ENCODE data around the gene NHSL2.
A peak's percentile ranks its signal among the peaks of the same experiment; 100 is the strongest.

The NHSL2 gene

DNA sequence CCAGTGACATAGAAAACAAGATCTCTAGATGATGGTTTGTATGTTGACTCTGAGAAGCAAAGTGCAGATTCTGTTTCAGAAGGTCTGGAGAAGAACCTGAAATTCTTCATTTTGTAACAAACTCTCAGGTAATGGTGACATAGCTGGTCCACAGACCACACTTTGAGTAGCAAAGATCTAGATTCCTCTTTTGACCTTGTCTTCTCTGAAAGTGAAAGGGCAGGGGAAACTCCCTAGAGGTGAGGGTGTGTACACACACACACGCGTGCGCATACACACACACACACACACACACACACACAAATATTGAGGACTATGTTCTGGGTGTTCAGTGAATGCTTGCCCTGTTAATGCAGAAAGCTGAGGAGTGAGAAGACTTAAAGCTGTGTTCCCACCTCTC lies 110.1 kb downstream of the NHSL2 start:
- no peak for DNase-seq

DNA sequence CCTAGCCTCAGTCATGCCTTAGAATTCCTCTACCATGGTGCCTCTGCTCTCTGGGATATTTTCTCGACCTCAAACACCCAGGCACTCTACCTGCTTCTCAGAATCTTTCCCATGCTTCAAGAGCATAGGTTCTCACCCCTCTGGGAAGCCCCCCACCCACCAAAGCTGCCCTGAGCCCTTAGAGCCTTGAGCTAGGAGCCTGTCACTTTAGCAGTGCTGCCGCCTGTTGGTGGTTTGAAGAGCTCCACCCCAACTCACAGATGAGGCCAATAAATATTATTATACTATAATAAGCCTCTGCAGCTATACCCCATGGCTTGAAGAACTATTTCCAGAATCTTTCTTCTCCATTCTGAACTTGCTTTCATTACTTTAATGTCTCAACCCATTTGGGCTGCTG lies 111.3 kb downstream of the NHSL2 start:
- peak; percentile 35 for DNase-seq

DNA sequence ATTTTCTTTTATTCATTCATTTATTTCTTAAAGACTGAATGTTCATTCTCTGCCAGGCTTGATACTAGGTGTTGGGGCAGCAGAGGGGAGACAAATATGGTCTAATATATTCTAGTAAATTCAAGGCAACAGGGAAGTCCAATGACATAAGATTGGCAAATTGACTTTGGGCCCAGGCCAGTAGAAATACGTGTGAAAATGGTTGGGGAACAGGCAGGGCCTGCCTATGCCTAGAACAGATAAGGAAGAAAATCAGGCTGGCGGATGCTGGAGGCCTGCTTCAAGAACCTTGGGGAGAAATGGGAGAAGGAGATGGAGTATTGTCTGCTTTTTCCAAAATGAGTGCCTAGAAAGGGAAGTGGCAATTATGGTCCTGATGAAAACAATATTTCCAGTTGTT lies 112.4 kb downstream of the NHSL2 start:
- no peak for DNase-seq

DNA sequence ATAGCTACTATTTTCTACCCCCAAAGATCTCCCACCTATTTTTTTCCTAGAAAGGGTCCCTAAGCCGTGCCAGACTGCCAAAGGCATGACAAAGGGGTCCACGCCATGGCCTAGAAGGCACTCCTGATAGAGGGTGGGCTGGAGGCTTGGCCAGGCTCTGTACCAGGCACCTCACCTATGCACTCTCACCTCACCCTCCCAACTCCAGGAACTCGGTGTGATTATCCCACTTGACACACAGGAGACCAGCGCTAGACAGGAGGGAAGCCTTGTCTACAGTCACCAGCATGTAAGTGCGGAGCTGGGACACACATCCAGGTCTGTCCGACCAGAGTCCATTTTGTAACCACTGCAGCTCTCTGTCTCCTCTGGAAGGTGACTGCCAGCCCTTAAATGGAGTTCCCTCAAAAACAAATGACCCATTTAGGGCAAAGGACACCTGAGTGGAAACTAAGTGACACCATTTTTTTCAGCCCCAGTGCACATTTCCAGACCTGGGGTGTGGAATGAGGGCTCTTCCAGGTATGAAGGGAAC lies 114.7 kb downstream of the NHSL2 start:
- DNase-seq: no peak

DNA sequence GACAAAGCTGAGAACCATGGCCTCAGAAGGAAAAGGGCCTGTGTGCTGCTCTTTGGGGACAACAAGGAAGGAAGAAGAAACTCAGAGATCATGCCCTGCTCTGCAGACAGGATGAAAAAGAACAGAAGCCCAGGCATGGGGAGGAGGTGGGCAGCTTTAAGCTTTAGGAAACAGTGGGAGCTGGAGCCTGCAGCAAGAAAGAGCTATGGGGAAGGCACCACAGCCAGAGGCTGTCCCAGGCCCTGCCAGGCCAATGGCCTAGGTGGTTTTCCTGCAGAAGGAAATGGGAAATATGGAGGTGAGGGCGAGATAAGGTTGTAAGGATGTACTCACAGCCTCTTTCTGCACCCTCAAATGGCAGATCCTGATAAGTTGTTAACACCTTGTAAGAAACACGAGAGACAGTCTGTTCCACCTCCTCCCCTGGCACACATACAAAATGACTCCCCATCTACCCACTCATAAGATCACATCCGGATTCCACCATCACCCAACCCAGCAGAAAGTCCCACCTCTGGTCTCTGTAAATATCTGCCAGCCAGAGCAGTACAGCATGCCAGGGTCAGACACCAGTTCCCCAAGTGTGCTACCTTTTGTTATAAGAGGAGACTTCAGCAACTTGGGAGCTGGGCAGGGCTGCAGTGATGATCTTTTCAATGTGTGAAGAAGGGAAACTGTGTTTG lies 115.8 kb downstream of the NHSL2 start:
- DNase-seq: no peak

DNA sequence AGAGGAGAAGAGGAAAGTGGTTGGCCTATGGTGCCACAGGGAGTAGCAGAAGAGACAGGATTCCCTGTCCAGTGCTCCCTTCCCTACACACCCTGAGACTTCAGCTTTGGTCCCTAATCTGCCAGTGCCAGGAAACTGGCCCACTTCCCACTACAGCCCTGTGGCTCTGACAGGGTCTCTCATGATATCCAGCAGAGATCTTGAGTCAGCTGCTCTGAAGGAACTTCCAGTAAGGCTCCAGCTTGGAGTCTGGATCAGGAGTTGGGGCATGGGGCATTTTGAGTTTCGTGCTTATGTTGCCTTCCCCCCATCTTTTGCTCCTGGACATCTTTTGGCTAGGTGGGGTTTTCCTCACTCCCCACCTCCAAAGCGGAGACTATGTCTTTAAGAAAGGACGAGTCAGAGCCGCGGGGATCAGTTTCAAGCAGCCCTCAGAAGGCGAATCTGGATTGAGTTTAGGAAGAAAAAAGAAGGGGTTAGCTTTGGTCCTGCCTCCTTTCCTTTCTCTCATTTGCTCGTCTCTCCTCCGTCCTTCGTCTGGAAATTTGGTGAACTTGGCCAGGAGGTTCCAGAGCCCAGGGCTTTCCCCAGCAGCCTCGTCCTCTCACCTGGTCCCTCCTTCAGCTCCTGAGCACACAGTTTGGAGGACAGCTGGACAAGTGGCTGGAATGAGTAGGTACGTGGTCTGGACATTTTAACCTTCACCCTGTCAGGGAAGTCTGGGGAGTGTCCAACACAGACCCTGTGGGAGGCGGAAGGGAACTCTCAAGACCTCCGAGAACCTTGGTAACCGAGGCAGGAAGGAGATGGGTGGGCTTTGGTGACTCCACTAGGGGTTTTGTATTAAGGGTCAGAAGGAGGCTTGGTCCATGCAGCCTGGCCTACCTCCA lies 116.6 kb downstream of the NHSL2 start:
- no peak for DNase-seq

DNA sequence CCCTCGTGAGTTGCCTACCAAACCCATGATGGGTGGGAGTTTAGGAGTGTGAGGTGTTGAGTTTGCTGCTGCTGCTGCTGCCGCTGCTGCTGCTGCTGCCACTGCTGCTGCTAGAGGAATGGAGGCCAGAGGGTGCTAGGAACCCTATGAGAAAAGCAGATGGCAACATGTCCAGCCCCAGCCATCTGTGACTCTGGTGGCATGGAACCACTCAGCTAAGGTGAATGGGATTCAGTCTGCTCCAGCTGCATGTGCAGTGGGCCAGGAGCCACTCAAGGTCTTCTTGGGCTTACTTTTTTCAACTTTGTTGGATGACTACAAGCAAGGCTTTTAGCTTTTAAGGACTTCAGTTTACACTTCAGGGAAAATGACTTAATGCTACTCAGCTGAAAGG lies 117.3 kb downstream of the NHSL2 start:
- no peak for DNase-seq

DNA sequence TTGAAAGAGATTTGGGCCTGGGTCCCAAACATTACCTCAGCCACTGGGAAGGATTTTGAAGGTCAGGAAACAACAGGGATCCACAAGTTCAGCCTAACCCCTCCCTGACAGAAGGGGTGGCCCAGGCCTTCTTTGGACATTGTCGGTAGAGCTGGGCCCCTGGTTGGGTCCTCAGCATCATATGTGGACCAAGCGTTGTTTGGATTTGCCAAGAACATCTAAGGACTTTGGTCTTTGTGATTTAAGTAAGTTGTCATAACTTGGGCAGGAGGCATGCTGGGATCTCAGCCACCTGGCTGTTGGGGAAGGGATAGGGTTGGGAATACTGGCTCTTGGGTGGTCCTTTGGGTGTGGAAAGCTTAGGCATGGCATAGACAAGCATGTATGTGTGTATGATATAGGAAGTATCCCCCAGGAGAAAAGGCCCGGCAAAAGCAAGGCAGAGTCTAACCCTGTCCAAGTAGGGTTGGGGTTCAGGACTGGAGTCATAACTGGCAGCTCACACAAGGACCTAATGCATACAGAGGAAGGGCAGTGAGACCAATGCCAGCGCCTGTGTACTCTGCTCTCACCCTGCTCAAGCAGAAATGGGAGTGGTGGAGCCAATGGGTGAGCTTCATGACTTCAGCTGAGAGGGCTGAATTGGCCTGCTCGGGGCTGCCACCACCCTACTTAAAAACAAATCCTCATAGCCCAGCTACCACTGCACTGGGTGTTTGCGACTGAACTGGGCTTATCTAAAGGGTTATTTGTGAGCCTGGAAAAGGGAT lies 118.2 kb downstream of the NHSL2 start:
- DNase-seq: no peak

DNA sequence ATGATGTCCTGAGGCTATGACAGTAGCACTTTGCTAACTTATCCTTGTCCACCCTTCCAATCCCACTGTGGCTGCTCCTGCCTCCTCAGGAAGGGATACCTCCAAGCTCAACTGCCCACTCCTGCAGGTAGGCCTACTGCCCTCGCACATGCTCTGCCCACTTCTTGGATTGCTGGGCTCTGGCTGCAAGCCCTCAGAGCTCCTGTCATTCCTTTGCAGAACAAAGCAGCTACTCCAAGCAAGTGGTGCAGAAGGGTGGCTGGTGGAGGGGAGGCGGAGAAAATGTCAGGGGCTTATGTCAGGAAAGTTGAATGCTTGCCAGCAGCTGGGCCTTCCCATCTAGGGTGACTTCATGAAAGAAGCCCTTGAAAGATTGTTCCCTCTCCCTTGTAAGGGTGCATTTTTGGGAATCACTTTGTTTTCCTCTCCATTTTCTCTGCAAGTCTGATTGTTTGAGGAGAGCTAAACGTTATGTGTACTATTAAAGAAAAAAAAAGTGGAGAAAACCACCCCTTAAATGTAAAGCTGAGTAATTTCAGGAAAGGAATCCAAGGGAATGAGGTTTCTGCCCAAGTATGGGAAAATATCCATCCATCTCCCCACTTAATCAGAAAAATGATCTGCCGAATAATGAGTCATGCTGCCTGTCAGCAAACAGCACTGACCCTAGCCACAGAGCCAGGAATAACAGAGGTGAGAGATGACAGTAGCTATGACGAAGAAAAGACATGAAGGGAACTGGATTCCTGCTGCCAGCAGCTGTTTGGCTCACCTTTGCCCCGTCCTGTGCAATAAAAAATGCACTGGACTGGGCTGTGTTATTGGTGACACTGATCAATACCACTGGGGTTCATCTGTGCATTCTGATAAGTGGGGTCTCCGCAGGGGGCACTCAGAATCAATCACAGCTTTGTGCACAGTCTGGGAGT lies 119.1 kb downstream of the NHSL2 start:
- no peak for DNase-seq

DNA sequence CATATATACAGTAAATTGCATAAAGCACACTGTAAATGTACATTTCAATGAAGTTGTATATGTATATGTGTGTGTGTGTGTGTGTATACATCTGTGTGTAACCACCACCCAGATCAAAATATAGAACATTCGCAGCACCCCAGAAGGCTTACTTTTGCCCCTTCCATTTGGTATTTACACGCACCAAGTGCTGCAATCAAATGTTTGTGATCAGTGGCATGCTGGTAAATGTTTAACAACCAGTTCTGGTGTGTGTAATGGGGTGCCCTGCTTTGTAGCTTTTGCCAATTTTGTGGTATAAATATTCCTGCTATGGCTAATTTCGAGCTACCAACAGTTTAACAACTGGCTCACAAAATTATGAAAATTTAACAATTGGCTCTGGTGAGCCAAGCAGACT lies 119.8 kb downstream of the NHSL2 start:
- DNase-seq: no peak

DNA sequence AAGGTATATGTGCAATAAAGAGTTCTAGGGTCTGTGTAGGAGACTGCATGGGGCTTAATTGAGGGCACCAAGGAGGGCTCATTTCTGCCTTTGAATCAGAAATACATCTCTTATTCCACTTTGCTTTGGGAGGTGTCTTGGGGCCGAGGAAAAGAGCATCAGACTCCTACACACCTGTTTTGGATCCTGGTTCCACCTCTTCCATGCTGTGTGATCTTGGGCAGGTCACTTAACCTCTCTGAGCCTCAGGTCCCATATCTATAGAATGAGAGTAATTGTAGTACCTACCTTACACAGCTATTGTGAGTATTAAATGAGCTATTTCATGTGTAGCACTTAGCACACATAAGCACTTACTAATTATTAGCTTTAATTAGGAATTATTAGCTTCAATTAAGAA lies 120.5 kb downstream of the NHSL2 start:
- DNase-seq: no peak

DNA sequence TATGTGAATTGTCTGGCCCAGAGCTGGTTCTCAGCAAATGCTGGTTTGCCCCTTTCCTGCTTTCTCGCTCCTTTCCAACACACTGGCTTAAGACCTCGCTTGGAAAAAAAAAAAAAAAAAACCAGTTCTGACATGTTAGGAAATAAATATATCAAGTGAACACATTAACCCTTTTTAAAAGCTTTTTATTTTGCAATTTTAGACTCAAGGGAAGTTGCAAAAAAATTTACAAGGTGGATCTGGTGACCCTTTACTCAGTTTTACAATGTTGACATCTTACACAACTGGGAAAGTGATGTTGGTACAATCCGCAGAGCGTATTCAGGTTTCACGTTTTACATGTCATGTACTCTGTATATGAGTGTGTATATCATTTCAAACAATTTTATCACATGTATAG lies 121.0 kb downstream of the NHSL2 start:
- no peak for DNase-seq

DNA sequence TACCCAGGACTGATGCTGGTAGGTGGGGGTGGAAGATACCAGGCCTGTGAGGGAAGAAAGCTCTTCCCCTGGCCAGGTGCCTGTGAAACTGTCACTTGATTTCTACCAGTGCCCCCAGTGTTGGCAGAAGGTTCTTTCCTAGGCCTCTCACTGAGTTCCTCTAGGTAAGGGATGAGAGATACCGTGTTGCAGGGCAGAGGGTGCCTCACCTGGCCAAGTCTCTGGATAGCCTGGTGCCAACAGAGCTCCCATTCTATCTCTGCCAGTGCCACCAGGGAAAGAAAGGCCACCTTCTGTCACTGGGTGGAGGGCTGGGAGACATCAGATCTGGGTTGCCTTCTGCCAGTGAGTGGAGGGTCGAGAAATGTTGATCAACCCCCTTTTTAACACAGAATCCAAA lies 127.0 kb downstream of the NHSL2 start:
- no peak for DNase-seq

DNA sequence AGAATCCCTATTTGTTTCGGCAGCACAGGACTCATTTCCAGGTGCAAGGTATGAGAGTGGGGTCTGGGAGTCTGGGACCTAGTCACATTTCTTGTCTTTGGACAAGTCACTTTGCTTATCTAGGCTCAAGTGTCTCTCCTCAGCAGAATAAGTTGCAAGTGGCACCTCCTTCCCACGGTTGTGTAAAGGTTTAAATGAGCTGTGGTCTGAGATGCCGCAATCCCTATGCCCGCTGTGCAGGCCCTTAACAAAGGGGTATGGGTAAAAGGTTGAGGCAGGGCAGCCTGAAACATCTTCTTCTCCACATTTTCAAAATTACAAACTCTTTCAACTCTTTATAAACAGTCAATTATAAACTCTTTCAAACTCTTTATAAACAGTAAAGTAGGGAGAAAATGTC lies 127.4 kb downstream of the NHSL2 start:
- no peak for DNase-seq

DNA sequence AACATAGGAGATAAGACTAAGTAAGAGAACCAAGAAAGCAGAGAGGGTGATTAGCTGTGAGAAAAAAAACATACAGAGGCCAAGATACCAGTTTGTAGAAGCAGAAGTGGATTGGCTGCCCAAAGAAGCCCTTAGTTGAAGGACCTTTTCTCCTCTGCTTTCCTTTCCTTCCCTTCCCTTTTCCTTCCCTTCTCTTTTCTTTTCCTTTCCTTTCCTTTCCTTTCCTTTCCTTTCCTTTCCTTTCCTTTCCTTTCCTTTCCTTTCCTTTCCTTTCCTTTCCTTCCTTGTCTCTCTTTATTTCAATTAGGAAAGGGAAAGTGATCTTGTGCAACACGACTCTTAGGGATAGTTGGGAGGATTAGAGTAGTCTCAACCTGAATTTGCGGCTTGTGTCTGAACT lies 128.2 kb downstream of the NHSL2 start:
- no peak for DNase-seq

DNA sequence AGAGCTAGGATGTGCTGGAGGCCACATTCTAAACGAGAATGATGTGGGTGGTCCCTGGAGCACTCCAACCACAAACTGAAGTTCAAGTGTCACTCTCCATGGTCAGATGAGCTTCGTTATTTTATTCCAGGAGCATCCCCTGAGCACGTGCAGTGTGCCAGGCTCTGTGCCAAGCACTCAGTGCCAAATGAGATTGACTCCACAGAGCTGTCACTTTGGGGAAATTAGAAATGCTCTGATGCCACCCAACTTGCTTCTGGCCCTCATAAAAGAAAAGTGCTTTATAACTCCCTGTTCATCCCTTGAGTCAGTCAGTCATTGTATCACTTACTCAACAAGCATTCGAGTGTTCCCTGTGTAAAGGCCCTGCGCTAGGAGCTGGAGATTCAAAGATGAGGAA lies 129.9 kb downstream of the NHSL2 start:
- DNase-seq: no peak

DNA sequence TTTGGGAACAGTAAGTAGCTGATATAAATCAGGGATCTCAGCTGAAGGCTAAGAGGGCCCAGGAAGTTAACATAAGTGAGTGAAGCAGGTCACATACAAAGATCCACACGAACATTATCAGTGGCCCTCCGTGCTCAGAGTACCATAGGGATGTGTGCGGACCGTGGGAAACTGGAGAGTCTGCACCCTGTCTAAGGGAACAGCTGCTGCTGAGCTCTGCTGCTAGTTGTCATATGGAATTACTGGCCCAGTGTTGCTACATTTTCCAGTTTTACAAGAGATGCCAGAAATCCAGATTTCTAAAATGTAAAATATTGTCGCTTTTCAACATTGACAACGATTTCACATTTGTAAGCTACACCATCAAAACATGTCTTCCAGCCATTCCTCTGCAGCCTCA lies 130.5 kb downstream of the NHSL2 start:
- DNase-seq: no peak

DNA sequence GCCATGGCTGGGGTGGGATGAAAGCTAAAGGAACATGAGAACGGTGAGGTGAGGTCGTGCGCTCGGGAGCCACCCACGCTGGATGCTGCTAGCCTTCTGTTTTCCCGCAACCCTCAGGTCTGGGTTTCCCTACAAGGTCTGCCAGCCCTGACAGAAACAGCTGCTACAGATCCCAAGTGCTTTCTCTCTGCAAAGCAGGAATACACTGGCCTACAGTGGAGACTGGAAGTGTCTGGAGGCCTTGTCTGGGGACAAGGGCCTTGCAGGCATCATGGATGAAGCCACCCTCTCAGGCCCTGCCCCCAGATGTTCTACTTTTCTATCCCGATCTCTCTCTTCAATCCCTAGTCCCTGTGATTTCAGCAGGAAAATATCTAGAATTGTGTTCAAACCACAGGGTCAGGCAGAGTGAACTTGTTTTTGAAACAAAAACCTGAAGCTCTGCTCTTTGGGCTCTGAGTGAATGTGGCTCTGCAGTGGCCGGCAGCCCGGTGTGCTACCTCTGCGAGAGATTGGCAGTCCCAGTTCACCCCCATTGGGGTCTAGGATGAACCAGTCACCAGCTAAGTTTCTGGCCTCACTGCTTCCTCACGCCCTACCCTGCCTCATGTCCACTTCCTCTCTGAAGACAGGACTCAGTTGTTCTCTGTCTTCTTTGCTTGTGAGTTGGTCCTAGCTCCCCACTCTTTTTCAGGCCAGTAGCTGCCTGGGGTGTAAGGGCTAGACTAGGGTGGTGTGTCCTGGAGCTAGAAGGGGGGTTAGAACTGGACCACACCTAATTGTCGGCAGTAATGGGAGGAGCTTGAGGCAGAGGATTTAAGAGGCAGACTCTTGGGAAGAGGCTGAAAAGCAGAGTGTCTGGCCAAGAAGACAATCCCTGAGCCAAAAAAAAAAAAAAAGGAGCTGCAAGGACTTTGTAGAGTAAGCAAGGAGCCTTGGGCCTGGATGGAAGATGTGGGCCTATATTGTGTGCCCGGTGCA lies 131.5 kb downstream of the NHSL2 start:
- DNase-seq: no peak

DNA sequence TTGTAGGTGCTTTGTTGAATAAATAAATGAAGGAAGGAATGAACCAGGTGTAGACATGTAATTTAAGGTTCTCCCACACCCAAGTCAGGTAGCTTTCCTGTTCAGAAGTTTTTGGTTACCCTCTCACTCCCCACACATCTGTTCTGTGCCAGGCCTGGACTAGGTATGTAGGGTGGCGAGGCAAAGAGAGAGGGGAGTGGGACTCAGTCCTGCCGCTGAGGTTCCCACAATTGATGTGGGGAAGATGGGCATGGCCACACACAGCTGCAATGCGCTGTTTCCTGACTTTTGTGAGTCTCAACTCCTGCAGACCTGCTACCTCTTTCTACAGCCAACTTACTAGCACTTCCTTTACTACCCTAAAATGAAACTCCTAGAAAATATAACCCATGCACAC lies 132.2 kb downstream of the NHSL2 start:
- no peak for DNase-seq

DNA sequence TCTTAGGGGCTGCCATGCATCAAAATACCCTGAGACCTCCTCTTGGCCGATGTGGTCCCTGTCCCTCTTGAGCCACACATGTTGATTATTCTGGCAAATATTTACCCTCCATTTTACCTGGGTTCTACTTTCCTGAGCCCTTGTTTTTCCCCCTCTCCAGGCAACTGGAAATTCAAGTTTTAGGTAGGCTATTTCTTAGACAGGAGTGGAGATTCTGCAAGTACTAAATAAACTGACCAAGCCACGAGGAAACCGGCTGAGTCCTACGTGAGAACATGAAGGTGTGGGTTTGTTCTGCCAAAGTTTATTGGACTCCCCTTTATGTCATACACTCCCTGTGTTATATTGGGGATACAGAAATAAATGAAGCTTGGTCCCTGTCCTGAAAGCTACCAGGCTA lies 133.0 kb downstream of the NHSL2 start:
- no peak for DNase-seq

DNA sequence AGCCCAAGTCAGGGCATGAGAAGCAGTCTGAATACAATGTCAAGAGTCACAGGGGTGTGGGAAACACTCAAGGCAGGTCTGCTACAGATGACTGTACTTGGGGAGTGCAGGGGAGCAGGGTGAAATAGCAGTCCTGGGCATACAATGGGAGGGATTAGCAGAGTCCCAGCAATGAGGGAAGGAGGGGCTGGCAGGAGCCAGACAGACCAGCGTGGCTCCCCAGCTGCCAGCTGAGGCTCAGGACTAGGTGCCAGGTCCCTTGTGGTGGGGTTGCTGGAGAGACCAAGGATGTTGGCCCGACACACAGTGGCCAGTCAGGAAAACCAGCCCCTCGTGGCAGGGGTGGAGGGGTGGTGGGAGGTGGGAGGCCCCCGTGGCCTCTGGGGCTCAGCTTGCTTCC lies 134.5 kb downstream of the NHSL2 start:
- no peak for DNase-seq
